Measurements from ENCODE around the gene LRP1.

Gene LRP1

GRCh38 chr12:57236925-57237595 lies 108.8 kb downstream of the LRP1 start:
- Histone ChIP-seq H3K4me1 (ENCODE audit: control insufficient read depth, insufficient read depth, low read length, poor library complexity, severe bottlenecking) (peaks cover 11% of the 10 kb centered on the region), H3K27ac (ENCODE audit: low read depth, low read length, severe bottlenecking) (no peak overlapping the region), H3K4me3 (ENCODE audit: extremely low read depth, insufficient read depth, low read length, poor library complexity, severe bottlenecking) (no peak overlapping the region), H3K9me3 (ENCODE audit: control insufficient read depth, low read length) (no peaks in the 10 kb centered on the region), H3K36me3 (ENCODE audit: control insufficient read depth, insufficient read depth, low read length) (peaks cover 30% of the 10 kb centered on the region)
- 42 to 53% methylated on average over 6 to 8 of the region's 9 CpGs for WGBS, 2 experiments (ENCODE audit: insufficient coverage in 2 of 2)

- H3K9me3 ChIP-seq (ENCODE audit: control insufficient read depth, low read length) = no peaks in the 10 kb centered on the region
- WGBS, 2 experiments (ENCODE audit: insufficient coverage in 2 of 2) = 47 to 67% methylated on average over 3 of the region's 5 CpGs
- H3K4me3 ChIP-seq (ENCODE audit: extremely low read depth, insufficient read depth, low read length, poor library complexity, severe bottlenecking) = peak overlapping the region; percentile 45
- no peak overlapping the region for H3K27ac ChIP-seq (ENCODE audit: low read depth, low read length, severe bottlenecking)
- peaks cover 25% of the 10 kb centered on the region for H3K36me3 ChIP-seq (ENCODE audit: control insufficient read depth, insufficient read depth, low read length)
- H3K4me1 ChIP-seq (ENCODE audit: control insufficient read depth, insufficient read depth, low read length, poor library complexity, severe bottlenecking) = peaks cover 11% of the 10 kb centered on the region
Measured at GRCh38 chr12:57237596-57237931, 109.3 kb downstream of the LRP1 start.

- H3K4me1 ChIP-seq (ENCODE audit: control insufficient read depth, insufficient read depth, low read length, poor library complexity, severe bottlenecking) = peaks cover 11% of the 10 kb centered on the region
- H3K4me3 ChIP-seq (ENCODE audit: extremely low read depth, insufficient read depth, low read length, poor library complexity, severe bottlenecking) = peak overlapping the region; percentile 45
- H3K9me3 ChIP-seq (ENCODE audit: control insufficient read depth, low read length) = no peaks in the 10 kb centered on the region
- H3K36me3 ChIP-seq (ENCODE audit: control insufficient read depth, insufficient read depth, low read length) = peaks cover 19% of the 10 kb centered on the region
- H3K27ac ChIP-seq (ENCODE audit: low read depth, low read length, severe bottlenecking) = peak overlapping the region; percentile 36
- 2 to 3% methylated on average over 30 to 48 of the region's 63 CpGs for WGBS, 2 experiments (ENCODE audit: insufficient coverage in 2 of 2)
Measured at GRCh38 chr12:57237932-57238853, 109.9 kb downstream of the LRP1 start.

GRCh38 chr12:57238854-57239554 lies 110.7 kb downstream of the LRP1 start:
- WGBS, 2 experiments (ENCODE audit: insufficient coverage in 2 of 2) = 3 to 4% methylated on average over 36 to 46 of the region's 47 CpGs
- H3K4me3 ChIP-seq (ENCODE audit: extremely low read depth, insufficient read depth, low read length, poor library complexity, severe bottlenecking) = peak overlapping the region; percentile 57
- H3K27ac ChIP-seq (ENCODE audit: low read depth, low read length, severe bottlenecking) = peak overlapping the region; percentile 36
- H3K9me3 ChIP-seq (ENCODE audit: control insufficient read depth, low read length) = no peaks in the 10 kb centered on the region
- peaks cover 11% of the 10 kb centered on the region for H3K36me3 ChIP-seq (ENCODE audit: control insufficient read depth, insufficient read depth, low read length)
- H3K4me1 ChIP-seq (ENCODE audit: control insufficient read depth, insufficient read depth, low read length, poor library complexity, severe bottlenecking) = peaks cover 11% of the 10 kb centered on the region

- Histone ChIP-seq H3K27ac (ENCODE audit: low read depth, low read length, severe bottlenecking) (peak overlapping the region; percentile 10), H3K36me3 (ENCODE audit: control insufficient read depth, insufficient read depth, low read length) (peaks cover 5% of the 10 kb centered on the region), H3K4me1 (ENCODE audit: control insufficient read depth, insufficient read depth, low read length, poor library complexity, severe bottlenecking) (peaks cover 11% of the 10 kb centered on the region), H3K4me3 (ENCODE audit: extremely low read depth, insufficient read depth, low read length, poor library complexity, severe bottlenecking) (peak overlapping the region; percentile 57), H3K9me3 (ENCODE audit: control insufficient read depth, low read length) (no peaks in the 10 kb centered on the region)
- WGBS, 2 experiments (ENCODE audit: insufficient coverage in 2 of 2) = 2 to 6% methylated on average over 11 to 14 of the region's 14 CpGs
Measured at GRCh38 chr12:57239587-57240065, 111.3 kb downstream of the LRP1 start.

GRCh38 chr12:57240066-57240921 lies 112.0 kb downstream of the LRP1 start:
- Histone ChIP-seq H3K9me3 (ENCODE audit: control insufficient read depth, low read length) (no peaks in the 10 kb centered on the region), H3K4me1 (ENCODE audit: control insufficient read depth, insufficient read depth, low read length, poor library complexity, severe bottlenecking) (peaks cover 11% of the 10 kb centered on the region), H3K27ac (ENCODE audit: low read depth, low read length, severe bottlenecking) (peak overlapping the region; percentile 64), H3K4me3 (ENCODE audit: extremely low read depth, insufficient read depth, low read length, poor library complexity, severe bottlenecking) (peak overlapping the region; percentile 57), H3K36me3 (ENCODE audit: control insufficient read depth, insufficient read depth, low read length) (no peaks in the 10 kb centered on the region)
- 3% methylated on average over 47 to 59 of the region's 72 CpGs for WGBS, 2 experiments (ENCODE audit: insufficient coverage in 2 of 2)

GRCh38 chr12:57240926-57241401 lies 112.7 kb downstream of the LRP1 start:
- H3K36me3 ChIP-seq (ENCODE audit: control insufficient read depth, insufficient read depth, low read length) = no peaks in the 10 kb centered on the region
- H3K4me1 ChIP-seq (ENCODE audit: control insufficient read depth, insufficient read depth, low read length, poor library complexity, severe bottlenecking) = peaks cover 11% of the 10 kb centered on the region
- peak overlapping the region; percentile 57 for H3K4me3 ChIP-seq (ENCODE audit: extremely low read depth, insufficient read depth, low read length, poor library complexity, severe bottlenecking)
- H3K9me3 ChIP-seq (ENCODE audit: control insufficient read depth, low read length) = no peaks in the 10 kb centered on the region
- no peak overlapping the region for H3K27ac ChIP-seq (ENCODE audit: low read depth, low read length, severe bottlenecking)
- 5 to 6% methylated on average over 18 to 19 of the region's 19 CpGs for WGBS, 2 experiments (ENCODE audit: insufficient coverage in 2 of 2)

GRCh38 chr12:57241402-57242310 lies 113.4 kb downstream of the LRP1 start:
- Histone ChIP-seq H3K4me1 (ENCODE audit: control insufficient read depth, insufficient read depth, low read length, poor library complexity, severe bottlenecking) (peaks cover 11% of the 10 kb centered on the region), H3K27ac (ENCODE audit: low read depth, low read length, severe bottlenecking) (no peak overlapping the region), H3K4me3 (ENCODE audit: extremely low read depth, insufficient read depth, low read length, poor library complexity, severe bottlenecking) (no peak overlapping the region), H3K36me3 (ENCODE audit: control insufficient read depth, insufficient read depth, low read length) (no peaks in the 10 kb centered on the region), H3K9me3 (ENCODE audit: control insufficient read depth, low read length) (no peaks in the 10 kb centered on the region)
- 15 to 16% methylated on average over 12 to 21 of the region's 48 CpGs for WGBS, 2 experiments (ENCODE audit: insufficient coverage in 2 of 2)

- no peak overlapping the region for H3K27ac ChIP-seq (ENCODE audit: low read depth, low read length, severe bottlenecking)
- WGBS, 2 experiments (ENCODE audit: insufficient coverage in 2 of 2) = 3 to 4% methylated on average over 6 to 11 of the region's 18 CpGs
- H3K4me3 ChIP-seq (ENCODE audit: extremely low read depth, insufficient read depth, low read length, poor library complexity, severe bottlenecking) = no peak overlapping the region
- H3K36me3 ChIP-seq (ENCODE audit: control insufficient read depth, insufficient read depth, low read length) = no peaks in the 10 kb centered on the region
- H3K9me3 ChIP-seq (ENCODE audit: control insufficient read depth, low read length) = no peaks in the 10 kb centered on the region
- peaks cover 11% of the 10 kb centered on the region for H3K4me1 ChIP-seq (ENCODE audit: control insufficient read depth, insufficient read depth, low read length, poor library complexity, severe bottlenecking)
Measured at GRCh38 chr12:57242329-57242690, 114.0 kb downstream of the LRP1 start.

Measured in mesodermal cell (in vitro differentiated cells).